HT-29 (cell line): ENCODE measurements around the gene SCN10A. TPM values are rescaled to one million over a fixed set of nuclear protein-coding genes. Genes with fewer than 3 reads are reported as not detected.

Source experiments
- DNase-seq: peaks from one replicate; pipeline ENCODE4 v3.0.0-alpha.2; 2015; ENCODE audit warnings: low spot score
- total RNA-seq: library from RNA; depleted of rRNA; stranded (reverse); fragments of >200 nt; shearing (Covaris generic); gene quantifications from 2 replicates; pipeline ENCODE4 v1.2.3, GENCODE V29; 2014; rRNA removed

The SCN10A gene
- total RNA-seq: not detected in 2 replicates

- no peak for DNase-seq
Observed at GRCh38 chr3:38816026-38816425, at the start of gene SCN10A. Gene SCN10A, minus strand, starts transcription at chr3:38816217. Its CDS starts 22,207 bp downstream, at chr3:38794010.

- no peak for DNase-seq
Observed at GRCh38 chr3:38853011-38853410, 37.0 kb upstream of the SCN10A start.

GRCh38 chr3:38843898-38844297, 27.9 kb upstream of the SCN10A start:
- peak; percentile 42 for DNase-seq

- DNase-seq: no peak
Observed at GRCh38 chr3:38842266-38842965, 26.4 kb upstream of the SCN10A start.

GRCh38 chr3:38840987-38841386, 25.0 kb upstream of the SCN10A start:
- DNase-seq: no peak

GRCh38 chr3:38837358-38837757, 21.3 kb upstream of the SCN10A start:
- no peak for DNase-seq

GRCh38 chr3:38836561-38836960, 20.5 kb upstream of the SCN10A start:
- no peak for DNase-seq

GRCh38 chr3:38835939-38836338, 19.9 kb upstream of the SCN10A start:
- DNase-seq: no peak

- no peak for DNase-seq
Observed at GRCh38 chr3:38834717-38835116, 18.7 kb upstream of the SCN10A start.

GRCh38 chr3:38834110-38834509, 18.1 kb upstream of the SCN10A start:
- peak; percentile 14 for DNase-seq

GRCh38 chr3:38829404-38829803, 13.4 kb upstream of the SCN10A start:
- DNase-seq: peak; percentile 17

GRCh38 chr3:38828681-38829080, 12.7 kb upstream of the SCN10A start:
- no peak for DNase-seq

GRCh38 chr3:38827791-38828190, 11.8 kb upstream of the SCN10A start:
- DNase-seq: no peak

GRCh38 chr3:38826001-38826400, 10.0 kb upstream of the SCN10A start:
- DNase-seq: no peak

GRCh38 chr3:38824349-38824748, 8.3 kb upstream of the SCN10A start:
- DNase-seq: no peak

- no peak for DNase-seq
Observed at GRCh38 chr3:38823722-38824121, 7.7 kb upstream of the SCN10A start.

- DNase-seq: no peak
Observed at GRCh38 chr3:38823186-38823585, 7.2 kb upstream of the SCN10A start.

- DNase-seq: no peak
Observed at GRCh38 chr3:38811822-38812221, 4.2 kb downstream of the SCN10A start.

- DNase-seq: peak; percentile 80
Observed at GRCh38 chr3:38805765-38806386, 10.1 kb downstream of the SCN10A start.

GRCh38 chr3:38805004-38805403, 11.0 kb downstream of the SCN10A start:
- no peak for DNase-seq

- DNase-seq: no peak
Observed at GRCh38 chr3:38800511-38800910, 15.5 kb downstream of the SCN10A start.

GRCh38 chr3:38793721-38794120, 22.3 kb downstream of the SCN10A start:
- no peak for DNase-seq

GRCh38 chr3:38792983-38793382, 23.0 kb downstream of the SCN10A start:
- no peak for DNase-seq
